DMS79 treated with DMSO at 0.1 percent for 48 hours (cell line): ENCODE measurements around the gene CHMP5.
"Not testable (repeated sequence)": the region's sequence is repeated elsewhere in the genome, so short reads cannot be mapped to it uniquely, and the experiment has no call there.

ENCODE experiments used
- DNase-seq: peaks from one replicate; lab custom pipeline; 2025; lab: John Stamatoyannopoulos, UW

CHMP5 gene

DNA sequence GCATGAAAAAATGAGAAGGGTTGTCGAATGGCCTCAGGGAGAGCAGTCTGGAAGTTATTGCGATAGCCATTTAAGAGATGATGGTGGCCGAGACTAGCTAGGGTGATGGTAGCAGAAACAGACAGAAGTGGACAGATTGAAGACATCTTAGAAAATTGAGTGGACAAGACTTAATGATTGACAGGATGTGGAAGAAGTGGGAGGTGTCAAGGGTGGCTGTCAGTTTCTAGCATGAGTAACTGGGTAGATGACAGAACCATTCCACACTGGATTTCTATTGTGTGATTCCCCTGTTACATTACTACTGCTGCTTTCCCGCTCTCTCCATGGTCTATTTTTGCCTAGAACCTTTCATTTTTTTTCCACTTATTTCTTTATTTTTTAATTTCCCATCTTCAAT, 12.6 kb downstream of the CHMP5 start:
- DNase-seq, result no peak

DNA sequence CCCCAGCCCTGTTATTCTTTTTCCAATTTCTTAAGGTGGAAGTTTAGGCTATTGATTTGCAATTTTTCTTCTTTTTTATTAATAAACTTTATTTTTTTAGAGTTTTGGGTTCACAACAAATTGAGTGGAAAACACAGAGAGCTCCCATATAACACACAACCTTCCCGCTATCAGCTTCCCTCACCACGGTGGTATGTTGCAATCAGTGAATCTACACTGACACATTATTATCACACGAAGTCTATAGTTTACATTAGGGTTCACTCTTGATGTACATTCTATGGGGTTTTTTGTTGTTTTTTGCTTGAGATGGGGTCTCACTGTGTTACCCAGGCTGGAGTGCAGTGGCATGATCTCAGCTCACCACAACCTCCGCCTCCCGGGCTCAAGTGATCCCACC, 20.7 kb downstream of the CHMP5 start:
- DNase-seq, result no peak

DNA sequence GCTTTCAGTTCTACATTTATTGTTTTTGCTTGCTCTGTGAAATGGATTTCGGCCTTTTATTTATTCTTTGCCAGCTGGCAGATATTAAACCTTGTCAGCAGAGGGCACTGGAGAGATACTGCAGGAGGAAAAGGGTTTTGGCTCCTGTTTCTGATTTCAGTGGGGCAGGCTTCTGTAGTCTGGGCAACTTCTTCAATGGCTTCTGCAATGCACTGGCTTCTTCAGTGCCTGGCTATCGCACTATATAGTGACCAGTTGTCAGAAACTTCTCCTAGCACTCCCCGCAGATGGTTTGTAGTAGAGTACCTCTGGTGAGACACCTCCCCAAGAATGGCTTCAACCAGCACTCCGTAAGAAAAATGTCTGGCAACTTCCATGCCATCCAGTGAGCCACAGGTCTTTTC, 22.2 kb downstream of the CHMP5 start:
- DNase-seq, result peak; percentile 53

DNA sequence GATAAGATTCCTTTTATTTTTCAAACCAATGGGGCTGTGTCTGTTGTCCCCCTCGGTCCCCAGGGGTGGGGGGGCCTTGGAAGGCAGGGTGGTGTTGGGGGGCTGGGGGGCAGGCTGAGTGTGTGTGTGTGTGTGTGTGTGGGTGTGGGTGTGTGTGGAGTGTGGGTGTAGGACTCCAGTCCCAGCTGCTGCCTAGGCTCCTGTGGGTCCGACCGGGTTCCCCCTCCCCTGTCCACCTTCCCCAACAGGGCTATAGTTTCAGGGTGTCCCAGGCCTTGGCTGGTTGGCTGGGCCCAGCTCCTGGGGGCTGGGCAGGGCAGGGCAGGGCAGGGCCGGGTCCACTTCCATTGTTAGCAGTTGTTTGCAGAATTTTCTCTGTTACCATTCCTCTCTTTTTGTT, 23.4 kb downstream of the CHMP5 start:
- DNase-seq, result no peak

DNA sequence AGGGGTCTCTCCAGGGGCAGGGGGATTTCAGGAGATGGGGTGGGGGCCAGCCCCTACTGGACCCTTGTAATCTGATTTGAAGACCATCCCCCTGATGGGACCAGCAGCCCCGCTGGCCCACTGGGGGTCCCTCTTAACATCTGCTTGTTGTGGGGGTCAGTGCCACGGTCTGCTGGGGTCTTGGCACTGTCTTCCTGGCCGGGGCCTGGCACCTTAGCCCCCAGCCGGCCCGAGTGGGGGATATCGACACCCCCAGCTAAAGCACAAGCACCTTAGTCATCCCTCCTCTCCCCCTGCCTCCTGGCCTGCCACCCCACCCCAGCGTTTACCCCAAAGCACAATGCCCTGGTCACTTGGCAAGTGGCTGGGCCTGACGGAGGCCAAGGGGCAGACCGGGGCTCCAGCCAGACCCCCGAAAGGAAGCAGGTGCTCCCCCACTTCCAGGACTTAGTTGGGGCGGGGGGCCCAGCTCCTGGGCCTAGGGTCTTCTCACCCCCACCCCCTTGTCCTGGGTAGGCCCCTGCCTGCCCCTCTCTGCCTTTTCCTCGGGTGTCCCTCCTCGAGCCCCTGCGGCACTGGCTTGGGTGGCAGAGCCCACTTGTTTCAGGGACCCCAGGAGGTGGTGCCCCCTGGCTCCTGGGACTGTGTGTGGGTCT, 24.1 kb downstream of the CHMP5 start:
- no peak for DNase-seq

DNA sequence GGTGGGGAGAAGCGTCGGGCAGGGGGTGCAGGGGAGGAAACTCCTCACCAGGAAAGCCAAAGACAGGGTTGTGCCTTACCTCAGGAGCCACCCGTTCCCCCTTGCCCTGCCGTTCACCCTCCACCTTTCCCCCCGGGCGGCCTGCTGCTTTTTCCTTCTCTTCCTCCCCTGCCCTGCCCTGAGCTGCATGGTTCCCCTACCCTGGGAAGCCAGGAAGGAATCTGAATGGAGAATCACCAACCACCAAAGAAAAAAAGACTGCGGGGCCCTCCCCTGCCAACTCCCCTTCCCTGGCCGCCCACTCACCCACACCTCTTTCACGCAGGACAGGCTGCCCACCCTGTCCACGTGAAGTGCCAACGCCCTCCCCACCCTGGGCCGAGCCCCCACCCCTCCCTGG, 24.6 kb downstream of the CHMP5 start:
- no peak for DNase-seq

DNA sequence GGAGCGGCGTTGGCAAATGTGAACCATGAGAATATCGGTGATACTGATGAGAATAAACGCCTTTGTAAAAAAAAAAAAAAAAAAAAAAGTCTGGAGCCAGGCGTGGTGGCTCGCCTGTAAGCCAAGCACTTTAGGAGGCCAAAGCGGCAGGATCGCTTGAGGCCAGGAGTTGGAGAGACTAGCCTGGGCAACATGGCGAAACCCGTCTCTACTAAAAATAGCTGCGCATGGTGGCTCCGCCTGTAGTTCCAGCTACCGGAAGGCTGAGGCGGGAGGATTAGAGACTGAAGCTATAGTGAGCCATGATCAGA, 25.0 kb downstream of the CHMP5 start:
- no peak for DNase-seq

DNA sequence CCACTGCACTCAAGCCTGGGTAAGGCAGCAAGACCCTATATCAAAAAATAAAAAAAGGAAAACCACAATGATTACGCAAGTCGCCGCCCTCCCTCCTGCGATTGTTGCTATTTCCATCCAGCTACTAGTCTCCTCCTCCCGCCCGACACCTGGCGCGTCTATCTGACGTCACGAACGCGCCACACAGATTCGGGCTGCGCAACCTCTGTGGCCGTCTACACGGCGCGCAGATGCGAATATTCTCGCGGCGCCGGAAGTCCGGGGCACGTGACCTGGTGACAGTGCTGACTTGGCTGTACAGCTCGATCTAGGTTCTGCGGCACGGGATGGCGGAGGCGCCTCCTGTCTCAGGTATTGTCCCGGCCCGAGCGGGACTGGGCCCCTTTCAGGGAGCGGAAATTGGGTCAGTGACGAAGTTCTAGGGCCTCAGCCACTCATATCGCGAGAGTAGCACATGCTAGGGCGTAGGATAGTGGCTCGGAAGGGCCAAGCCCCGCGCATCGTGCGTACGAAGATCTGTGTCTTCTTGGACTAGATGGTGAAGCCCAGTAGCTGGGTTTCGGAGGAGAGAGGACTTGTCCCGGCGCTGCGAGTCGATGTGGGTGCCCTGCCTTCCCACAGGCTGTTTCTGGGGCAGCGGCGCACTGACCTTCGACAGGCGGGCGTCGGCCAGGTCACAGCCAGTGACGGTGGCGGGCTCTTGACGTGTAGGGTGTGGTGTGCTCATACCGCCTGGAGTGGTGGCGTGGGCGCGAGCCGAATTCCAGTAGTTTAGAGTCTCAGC, 25.6 kb downstream of the CHMP5 start, which contains the start of gene NFX1:
Gene NFX1 (plus strand): TSS at position 270 of the 784 bp plus-strand sequence. CDS start 57 bp downstream, at position 327.
- peak; percentile 94 for DNase-seq

DNA sequence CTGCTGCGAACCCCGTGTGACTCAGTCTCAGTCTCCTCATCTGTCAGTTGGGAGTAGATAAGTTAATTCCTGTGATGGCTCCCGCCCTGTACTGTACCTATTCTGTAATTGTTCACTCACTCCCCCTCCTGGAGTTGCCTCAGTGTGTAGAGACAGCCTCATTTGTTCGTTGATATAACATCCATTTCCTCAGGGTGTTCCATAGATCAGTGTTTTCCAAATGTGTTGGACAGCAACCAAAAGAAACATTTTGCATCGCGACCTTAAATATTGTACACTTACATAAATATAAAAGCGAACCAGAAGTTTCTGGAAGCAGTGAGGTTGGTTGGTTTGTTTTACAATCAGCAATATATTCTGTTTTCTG, 26.2 kb downstream of the CHMP5 start:
- no peak for DNase-seq

DNA sequence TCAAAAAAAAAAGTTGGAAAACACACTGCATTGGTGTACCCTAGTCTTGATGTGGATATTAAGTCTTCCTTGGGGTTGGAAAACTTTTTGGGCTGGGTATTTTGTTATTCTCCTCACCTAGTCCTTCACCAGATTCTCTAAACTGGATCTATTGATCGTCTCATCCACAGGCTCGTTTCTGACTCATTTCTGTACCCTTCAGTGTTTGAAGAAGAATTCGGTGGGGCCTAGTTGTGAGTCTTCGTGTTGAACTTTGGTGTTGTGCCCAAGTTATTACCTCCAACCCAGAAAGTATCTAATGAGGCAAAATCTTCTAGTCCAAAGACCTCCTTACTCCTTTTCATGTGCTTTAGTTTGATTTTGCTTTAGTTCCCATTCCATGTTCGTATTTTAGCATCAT, 27.1 kb downstream of the CHMP5 start:
- DNase-seq, result no peak

DNA sequence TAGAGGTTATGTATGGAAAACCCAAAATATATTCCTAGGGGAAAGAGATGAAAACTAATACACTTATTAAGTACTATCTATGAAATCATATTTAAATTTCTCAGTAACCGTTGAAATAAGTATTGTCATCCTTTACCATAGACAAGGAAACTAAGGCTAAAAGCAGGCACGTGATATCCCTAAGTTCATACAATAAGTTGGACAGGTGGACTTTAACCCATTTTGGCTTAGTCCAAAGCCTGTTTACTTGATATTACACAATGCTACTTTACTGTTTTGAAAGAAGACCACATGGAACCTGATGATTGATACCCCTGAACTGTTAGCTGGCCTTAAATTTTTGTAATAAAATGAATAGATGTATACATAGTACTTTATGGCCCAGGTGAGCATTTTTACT, 28.9 kb downstream of the CHMP5 start:
- no peak for DNase-seq

DNA sequence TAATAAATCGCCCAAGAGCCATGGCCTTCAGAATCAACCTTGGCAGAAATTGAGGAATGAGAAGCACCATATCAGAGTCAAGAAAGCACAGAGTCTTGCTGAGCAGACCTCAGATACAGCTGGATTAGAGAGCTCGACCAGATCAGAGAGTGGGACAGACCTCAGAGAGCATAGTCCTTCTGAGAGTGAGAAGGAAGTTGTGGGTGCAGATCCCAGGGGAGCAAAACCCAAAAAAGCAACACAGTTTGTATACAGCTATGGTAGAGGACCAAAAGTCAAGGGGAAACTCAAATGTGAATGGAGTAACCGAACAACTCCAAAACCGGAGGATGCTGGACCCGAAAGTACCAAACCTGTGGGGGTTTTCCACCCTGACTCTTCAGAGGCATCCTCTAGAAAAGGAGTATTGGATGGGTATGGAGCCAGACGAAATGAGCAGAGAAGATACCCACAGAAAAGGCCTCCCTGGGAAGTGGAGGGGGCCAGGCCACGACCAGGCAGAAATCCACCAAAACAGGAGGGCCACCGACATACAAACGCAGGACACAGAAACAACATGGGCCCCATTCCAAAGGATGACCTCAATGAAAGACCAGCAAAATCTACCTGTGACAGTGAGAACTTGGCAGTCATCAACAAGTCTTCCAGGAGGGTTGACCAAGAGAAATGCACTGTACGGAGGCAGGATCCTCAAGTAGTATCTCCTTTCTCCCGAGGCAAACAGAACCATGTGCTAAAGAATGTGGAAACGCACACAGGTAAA, 30.0 kb downstream of the CHMP5 start:
- no peak for DNase-seq

DNA sequence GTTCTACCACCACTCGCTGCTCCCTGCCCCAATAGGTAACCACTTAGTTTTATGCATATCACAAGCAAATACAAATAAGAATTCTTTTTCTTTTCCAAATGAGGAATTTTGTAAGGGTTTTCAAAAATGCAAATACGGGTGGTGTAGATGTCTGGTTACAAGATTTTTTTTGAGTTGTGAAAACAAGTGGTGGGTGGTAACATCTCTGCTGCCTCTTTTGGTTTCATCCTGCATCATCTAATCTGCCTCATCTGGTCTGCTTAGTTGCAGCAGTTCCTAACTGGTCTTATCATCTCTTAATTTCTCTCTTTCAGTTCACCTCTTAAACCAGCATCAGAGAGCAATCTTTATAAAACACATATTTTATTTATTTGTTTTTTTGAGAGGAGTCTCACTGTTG, 30.7 kb downstream of the CHMP5 start:
- no peak for DNase-seq

DNA sequence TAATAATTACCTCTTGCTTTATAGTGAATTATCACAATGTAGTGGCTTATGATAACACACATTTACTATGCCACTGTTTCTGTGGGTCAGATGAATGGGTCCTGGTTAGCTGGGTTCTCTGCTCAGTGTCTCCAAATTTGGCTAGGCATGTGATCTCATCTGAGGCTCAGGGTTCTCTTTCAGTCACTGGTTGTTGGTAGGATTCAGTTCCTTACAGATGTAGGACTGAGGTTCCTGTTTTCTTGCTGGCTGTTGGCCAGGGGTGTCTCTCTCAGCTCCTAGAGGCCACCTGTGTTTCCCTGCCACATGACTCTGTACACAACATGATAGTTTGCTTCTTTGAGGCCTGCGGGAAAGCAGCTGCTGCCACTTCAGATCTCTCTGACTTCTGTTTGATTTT, 32.6 kb downstream of the CHMP5 start:
- DNase-seq, result peak; percentile 71

DNA sequence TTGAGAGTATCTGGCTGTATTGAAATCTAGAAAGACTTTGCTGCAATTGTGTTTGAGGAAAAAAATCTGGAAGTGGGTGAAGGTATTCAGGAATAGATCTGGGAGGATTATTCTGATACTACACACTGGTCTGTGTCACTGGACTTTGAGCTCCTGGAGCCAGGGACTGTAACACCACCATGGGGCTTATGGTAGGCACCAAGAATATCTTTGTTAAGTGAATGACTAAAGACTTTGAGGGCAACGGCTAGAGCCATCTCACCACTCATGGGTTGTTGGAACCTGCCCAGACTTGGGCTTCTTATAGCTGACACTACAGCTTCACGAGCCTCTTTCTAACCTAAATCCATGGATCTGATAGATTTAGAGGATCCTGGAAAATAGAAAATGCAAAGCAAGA, 35.7 kb downstream of the CHMP5 start:
- DNase-seq, result no peak

DNA sequence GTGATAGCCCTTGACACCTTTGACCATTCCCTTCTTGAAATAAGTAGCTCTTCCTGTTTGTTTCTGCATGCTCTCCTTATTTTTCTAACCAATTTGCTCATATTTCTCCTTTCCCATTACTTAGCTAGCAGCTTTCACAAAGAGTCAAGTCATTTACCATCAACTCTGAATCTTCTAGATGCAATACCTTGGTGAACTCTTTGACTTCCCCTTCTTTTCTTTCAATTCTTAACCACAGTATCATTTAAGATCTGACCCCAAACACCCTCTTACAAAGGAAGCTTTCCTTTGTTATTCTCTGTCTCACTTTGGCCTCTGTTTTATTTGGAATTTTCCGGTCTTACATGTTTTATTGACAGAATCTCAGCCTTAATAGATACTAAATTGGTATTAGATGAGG, 39.5 kb downstream of the CHMP5 start:
- DNase-seq, result no peak

DNA sequence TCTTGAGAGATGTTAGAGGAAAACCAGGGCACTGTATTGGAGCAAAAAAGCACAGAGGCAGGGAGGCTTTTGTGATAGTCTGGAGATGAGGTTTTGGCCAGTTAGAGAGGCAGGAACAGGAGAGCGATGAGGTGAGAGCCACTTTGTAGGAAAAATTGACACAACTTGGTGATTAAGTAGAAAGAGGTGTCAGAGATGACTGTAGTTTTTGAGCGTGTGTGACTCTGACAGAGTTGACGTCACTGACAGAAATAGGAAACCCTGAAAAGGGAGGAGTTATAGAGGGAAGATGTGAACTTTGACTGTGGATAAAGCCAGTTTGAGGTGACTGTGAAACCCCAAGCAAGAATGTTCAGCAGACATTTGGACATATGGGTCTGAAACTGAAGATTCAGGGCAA, 41.2 kb downstream of the CHMP5 start:
- no peak for DNase-seq

DNA sequence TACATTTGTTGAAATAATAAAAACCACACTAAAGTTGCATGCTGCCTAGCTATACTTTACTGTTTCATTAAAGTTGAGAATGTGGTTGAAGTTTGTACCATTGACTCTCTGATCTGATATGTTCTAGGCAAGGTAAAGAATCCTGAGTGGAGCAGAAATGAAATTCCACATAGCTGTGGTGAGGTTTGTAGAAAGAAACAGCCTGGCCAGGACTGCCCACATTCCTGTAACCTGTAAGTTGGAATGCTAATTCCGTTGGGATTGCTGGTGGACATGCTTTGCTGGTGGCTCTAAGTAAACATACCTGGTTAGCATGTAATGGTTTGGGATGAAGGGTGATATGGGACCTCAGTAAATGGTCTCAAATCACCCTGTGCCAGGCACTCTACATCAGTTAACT, 42.2 kb downstream of the CHMP5 start:
- DNase-seq, result no peak

DNA sequence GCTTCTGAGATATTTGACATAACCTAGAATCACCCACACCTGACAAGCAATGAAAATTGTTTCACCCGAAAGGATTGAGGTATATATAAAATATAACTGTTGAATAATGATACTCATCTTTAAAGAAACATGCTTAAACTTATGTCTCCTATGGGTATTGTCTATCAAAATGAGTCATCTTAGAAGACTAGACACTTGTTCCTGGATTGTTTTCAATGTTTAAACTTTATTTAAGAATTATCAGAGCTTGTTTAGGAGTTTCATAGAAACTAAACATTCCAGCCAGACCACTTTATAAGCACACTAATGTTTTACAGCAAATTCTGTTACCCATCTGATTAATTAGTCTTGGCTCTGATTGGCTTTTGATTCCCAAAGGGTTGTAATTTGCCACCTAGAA, 45.1 kb downstream of the CHMP5 start:
- DNase-seq, result no peak

DNA sequence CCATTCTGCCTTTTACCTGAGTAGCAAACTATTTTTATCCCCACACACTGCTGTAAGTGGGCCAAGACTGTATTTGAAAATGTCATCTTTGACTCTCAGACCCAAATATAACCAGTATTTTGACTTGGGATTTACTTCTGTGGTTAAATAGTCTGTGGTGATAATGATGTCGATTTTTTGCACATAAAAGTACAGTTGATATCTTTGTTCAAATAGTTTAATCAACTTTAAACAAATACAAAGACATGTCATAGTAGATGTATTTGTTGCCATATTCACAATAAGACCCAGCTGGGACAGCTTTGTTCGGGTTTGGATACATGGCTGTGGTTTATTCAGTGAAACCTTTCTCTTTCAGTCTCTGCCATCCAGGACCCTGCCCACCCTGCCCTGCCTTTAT, 45.9 kb downstream of the CHMP5 start:
- no peak for DNase-seq

DNA sequence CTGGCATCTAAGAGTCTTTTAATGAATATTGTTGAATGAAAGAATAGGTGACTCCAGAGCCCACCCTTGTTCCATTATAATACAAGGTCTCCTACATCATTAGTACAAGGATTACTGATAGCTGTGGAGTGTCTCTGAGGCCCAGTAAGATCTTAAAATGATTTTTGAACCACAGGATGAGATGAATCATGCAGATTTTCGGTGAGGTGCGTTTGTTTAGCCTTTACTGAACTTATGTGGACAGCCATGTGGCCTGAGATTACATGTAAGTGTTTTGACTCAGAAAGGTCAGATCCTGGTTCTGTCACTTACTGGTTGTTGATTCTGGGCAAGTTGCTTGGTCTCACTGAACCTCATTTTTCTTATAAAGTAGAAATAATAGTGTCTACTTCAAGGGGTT, 47.1 kb downstream of the CHMP5 start:
- DNase-seq, result no peak

DNA sequence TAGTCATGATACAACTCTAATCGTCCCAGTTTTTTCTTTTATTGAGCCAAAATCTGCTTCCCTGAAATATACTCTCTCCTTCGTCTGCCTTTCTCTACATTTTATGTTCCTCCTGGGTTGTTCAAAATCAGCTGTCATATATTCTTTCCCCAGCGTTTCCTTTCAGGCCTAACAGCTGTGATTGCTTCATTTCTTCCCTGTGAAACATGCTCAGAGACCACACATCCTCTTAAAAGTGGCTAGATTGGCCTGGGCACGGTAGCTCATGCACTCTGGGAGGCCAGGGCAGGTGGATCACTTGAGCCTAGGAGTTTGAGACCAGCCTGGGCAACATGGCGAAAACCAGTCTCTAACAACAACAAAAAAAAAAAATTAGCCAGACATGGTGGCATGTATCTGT, 50.5 kb downstream of the CHMP5 start:
- no peak for DNase-seq

DNA sequence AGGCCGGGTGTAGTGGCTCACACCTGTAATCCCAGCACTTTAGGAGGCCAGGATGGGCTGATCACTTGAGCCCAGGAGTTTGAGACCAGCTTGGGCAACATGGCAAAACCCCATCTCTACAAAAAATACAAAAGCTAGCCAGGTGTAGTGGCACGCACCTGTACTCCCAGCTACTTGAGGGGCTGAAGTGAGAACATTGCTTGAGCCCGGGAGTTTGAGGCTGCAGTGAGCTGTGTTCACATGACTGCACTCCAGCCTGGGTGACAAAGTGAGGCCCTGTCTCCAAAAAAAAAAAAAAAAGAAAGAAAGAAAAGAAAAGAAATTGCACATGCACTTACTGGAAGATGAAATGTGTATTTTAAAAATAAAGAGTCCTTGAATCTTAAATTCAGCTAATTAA, 52.3 kb downstream of the CHMP5 start:
- DNase-seq, result not testable (repeated sequence)
